ENCODE results near the gene KCNK3.
"Not testable (repeated sequence)": the region's sequence is repeated elsewhere in the genome, so short reads cannot be mapped to it uniquely, and the experiment has no call there.

KCNK3 gene

GRCh38 chr2:26758790-26759321 is 66.3 kb downstream of the KCNK3 start:
- H2AFZ ChIP-seq (ENCODE audit: low read depth, low read length) = no peak overlapping the region
- H3K4me3 ChIP-seq (ENCODE audit: low read length) = no peak overlapping the region
- H3K79me2 ChIP-seq (ENCODE audit: low read length) = no peaks in the 10 kb centered on the region
- no peak overlapping the region for H3K9ac ChIP-seq (ENCODE audit: low read length)
- H3K4me2 ChIP-seq (ENCODE audit: low read length) = no peak overlapping the region
- H4K20me1 ChIP-seq (ENCODE audit: insufficient read depth, low read length) = no peaks in the 10 kb centered on the region
- H3K9me3 ChIP-seq (ENCODE audit: insufficient read depth, low read length) = no peaks in the 10 kb centered on the region
- no peak for TF ChIP-seq CTCF (IDR thresholded peaks at IDR 0.05; ENCODE audit: low read depth, low read length)
- TF ChIP-seq EZH2phosphoT487 (IDR thresholded peaks at IDR 0.05; ENCODE audit: low read depth) = no peak
- no peaks in the 10 kb centered on the region for H3K36me3 ChIP-seq (replicated peaks; ENCODE audit: low read depth, low read length)
- H3K27me3 ChIP-seq (ENCODE audit: low read depth, low read length) = no peaks in the 10 kb centered on the region
- H3K27ac ChIP-seq (ENCODE audit: low read length) = no peak overlapping the region
- H3K4me1 ChIP-seq (ENCODE audit: low read length) = peaks cover 14% of the 10 kb centered on the region

GRCh38 chr2:26759845-26760244 is 67.3 kb downstream of the KCNK3 start:
- no peaks in the 10 kb centered on the region for H3K27me3 ChIP-seq (ENCODE audit: low read depth, low read length)
- no peaks in the 10 kb centered on the region for H4K20me1 ChIP-seq (ENCODE audit: insufficient read depth, low read length)
- TF ChIP-seq CTCF (IDR thresholded peaks at IDR 0.05; ENCODE audit: low read depth, low read length) = no peak
- no peak for TF ChIP-seq EZH2phosphoT487 (IDR thresholded peaks at IDR 0.05; ENCODE audit: low read depth)
- H3K9ac ChIP-seq (ENCODE audit: low read length) = no peak overlapping the region
- H3K36me3 ChIP-seq (replicated peaks; ENCODE audit: low read depth, low read length) = no peaks in the 10 kb centered on the region
- peaks cover 7% of the 10 kb centered on the region for H3K79me2 ChIP-seq (ENCODE audit: low read length)
- H3K27ac ChIP-seq (ENCODE audit: low read length) = no peak overlapping the region
- no peak overlapping the region for H3K4me3 ChIP-seq (ENCODE audit: low read length)
- peaks cover 14% of the 10 kb centered on the region for H3K4me1 ChIP-seq (ENCODE audit: low read length)
- no peak overlapping the region for H3K4me2 ChIP-seq (ENCODE audit: low read length)
- H2AFZ ChIP-seq (ENCODE audit: low read depth, low read length) = no peak overlapping the region
- H3K9me3 ChIP-seq (ENCODE audit: insufficient read depth, low read length) = no peaks in the 10 kb centered on the region

GRCh38 chr2:26760991-26761390 is 68.5 kb downstream of the KCNK3 start:
- not testable (repeated sequence) for H3K36me3 ChIP-seq (replicated peaks; ENCODE audit: low read depth, low read length); H3K27me3 ChIP-seq (ENCODE audit: low read depth, low read length); H3K4me3 ChIP-seq (ENCODE audit: low read length); H3K4me2 ChIP-seq (ENCODE audit: low read length); H3K9me3 ChIP-seq (ENCODE audit: insufficient read depth, low read length); H3K27ac ChIP-seq (ENCODE audit: low read length); H2AFZ ChIP-seq (ENCODE audit: low read depth, low read length); H4K20me1 ChIP-seq (ENCODE audit: insufficient read depth, low read length); H3K9ac ChIP-seq (ENCODE audit: low read length)
- peaks cover 16% of the 10 kb centered on the region for H3K4me1 ChIP-seq (ENCODE audit: low read length)
- peaks cover 18% of the 10 kb centered on the region for H3K79me2 ChIP-seq (ENCODE audit: low read length)

GRCh38 chr2:26763019-26763418 is 70.5 kb downstream of the KCNK3 start:
- peaks cover 12% of the 10 kb centered on the region for H3K4me1 ChIP-seq (ENCODE audit: low read length)
- H3K27me3 ChIP-seq (ENCODE audit: low read depth, low read length) = no peaks in the 10 kb centered on the region
- H3K4me2 ChIP-seq (ENCODE audit: low read length) = no peak overlapping the region
- H3K36me3 ChIP-seq (replicated peaks; ENCODE audit: low read depth, low read length) = no peaks in the 10 kb centered on the region
- 0 out of 2 replicates have a peak, but pooled peaks cover 3% of the 10 kb centered on the region for H4K20me1 ChIP-seq (ENCODE audit: insufficient read depth, low read length)
- H3K79me2 ChIP-seq (ENCODE audit: low read length) = peaks cover 19% of the 10 kb centered on the region
- H3K27ac ChIP-seq (ENCODE audit: low read length) = no peak overlapping the region
- no peak overlapping the region for H2AFZ ChIP-seq (ENCODE audit: low read depth, low read length)
- TF ChIP-seq CTCF (IDR thresholded peaks at IDR 0.05; ENCODE audit: low read depth, low read length) = no peak
- no peak for TF ChIP-seq EZH2phosphoT487 (IDR thresholded peaks at IDR 0.05; ENCODE audit: low read depth)
- H3K4me3 ChIP-seq (ENCODE audit: low read length) = no peak overlapping the region
- H3K9me3 ChIP-seq (ENCODE audit: insufficient read depth, low read length) = no peaks in the 10 kb centered on the region
- H3K9ac ChIP-seq (ENCODE audit: low read length) = no peak overlapping the region

Data from OCI-LY3 (cell line).